Measurements from ENCODE around the gene ERCC6L. TPM values are rescaled to one million over a fixed set of nuclear protein-coding genes. Genes with fewer than 3 reads are reported as not detected.

The ERCC6L gene
- total RNA-seq, 1 experiment from 2014 or later: 14.6 TPM

- H3K27me3 ChIP-seq (ENCODE audit: low read length): no peaks in the 10 kb centered on the region
- H3K36me3 ChIP-seq (ENCODE audit: low read depth, low read length): peaks cover 44% of the 10 kb centered on the region
- H3K4me3 ChIP-seq (ENCODE audit: low read length): no peak overlapping the region
- no peak overlapping the region for H3K27ac ChIP-seq (ENCODE audit: low read length)
- no peak for TF ChIP-seq CTCF (conservative IDR thresholded peaks at IDR 0.05; ENCODE audit: low read depth, low read length)
- no peak for TF ChIP-seq EZH2phosphoT487 (IDR thresholded peaks at IDR 0.05; ENCODE audit: borderline replicate concordance, low read length)
- TF ChIP-seq EZH2 (IDR thresholded peaks at IDR 0.05; ENCODE audit: low read length, unreplicated experiment): no peak
- peaks cover 19% of the 10 kb centered on the region for H3K4me1 ChIP-seq (ENCODE audit: insufficient read depth, low read length)
- H3K79me2 ChIP-seq (ENCODE audit: low read length): peaks cover 52% of the 10 kb centered on the region
- no peaks in the 10 kb centered on the region for H3K9me2 ChIP-seq (replicated peaks; ENCODE audit: low read length)
- H3K4me2 ChIP-seq (ENCODE audit: low read length): no peak overlapping the region
- no peaks in the 10 kb centered on the region for H3K9me3 ChIP-seq (ENCODE audit: low read length)
- no TSS peak for BruUV-seq (replicated peaks)
- H2AFZ ChIP-seq (ENCODE audit: low read length): no peak overlapping the region
- ChIA-PET CTCF (no interaction called here), POLR2A (ENCODE audit: unreplicated experiment) (no interaction called here)
- H3K9ac ChIP-seq (ENCODE audit: low read length): no peak overlapping the region
- DNase-seq: no peak
- no peak for ATAC-seq
- intact Hi-C loops (cut with micrococcal nuclease): no loop called here
- H4K20me1 ChIP-seq (ENCODE audit: low read length): no peaks in the 10 kb centered on the region
- H3F3A ChIP-seq (ENCODE audit: low read length, unreplicated experiment): no peaks in the 10 kb centered on the region
Observed at GRCh38 chrX:72205706-72206105, 33.1 kb downstream of the ERCC6L start.

GRCh38 chrX:72203421-72203820 lies 35.4 kb downstream of the ERCC6L start:
- no peak for TF ChIP-seq EZH2phosphoT487 (IDR thresholded peaks at IDR 0.05; ENCODE audit: borderline replicate concordance, low read length)
- TF ChIP-seq EZH2 (IDR thresholded peaks at IDR 0.05; ENCODE audit: low read length, unreplicated experiment): no peak
- no peak for TF ChIP-seq CTCF (conservative IDR thresholded peaks at IDR 0.05; ENCODE audit: low read depth, low read length)
- no peaks in the 10 kb centered on the region for H3K27me3 ChIP-seq (ENCODE audit: low read length)
- H4K20me1 ChIP-seq (ENCODE audit: low read length): no peaks in the 10 kb centered on the region
- no peak overlapping the region for H3K4me3 ChIP-seq (ENCODE audit: low read length)
- no peaks in the 10 kb centered on the region for H3F3A ChIP-seq (ENCODE audit: low read length, unreplicated experiment)
- no peak overlapping the region for H3K4me2 ChIP-seq (ENCODE audit: low read length)
- ATAC-seq (no peak), DNase-seq (no peak)
- H3K9me3 ChIP-seq (ENCODE audit: low read length): no peaks in the 10 kb centered on the region
- H3K27ac ChIP-seq (ENCODE audit: low read length): no peak overlapping the region
- ChIA-PET CTCF (no interaction called here), POLR2A (ENCODE audit: unreplicated experiment) (interaction anchor here (0.6 kb wide), 1 partner anchor 40 kb away, joined by 4 read pairs; no protein-coding TSS in a partner anchor)
- no TSS peak for BruUV-seq (replicated peaks)
- peaks cover 19% of the 10 kb centered on the region for H3K4me1 ChIP-seq (ENCODE audit: insufficient read depth, low read length)
- intact Hi-C loops (cut with micrococcal nuclease): loop anchor here (5.0 kb wide), 1 partner anchor 34 kb away; the partner anchor contains the start of gene ERCC6L
- peaks cover 31% of the 10 kb centered on the region for H3K79me2 ChIP-seq (ENCODE audit: low read length)
- no peak overlapping the region for H2AFZ ChIP-seq (ENCODE audit: low read length)
- H3K9me2 ChIP-seq (replicated peaks; ENCODE audit: low read length): no peaks in the 10 kb centered on the region
- H3K36me3 ChIP-seq (ENCODE audit: low read depth, low read length): peaks cover 45% of the 10 kb centered on the region
- H3K9ac ChIP-seq (ENCODE audit: low read length): no peak overlapping the region

GRCh38 chrX:72202792-72203401 lies 35.9 kb downstream of the ERCC6L start:
- H3K4me3 ChIP-seq (ENCODE audit: low read length): no peak overlapping the region
- intact Hi-C loops (cut with micrococcal nuclease): loop anchor here (5.0 kb wide), 1 partner anchor 34 kb away; the partner anchor contains the start of gene ERCC6L
- no peaks in the 10 kb centered on the region for H3K27me3 ChIP-seq (ENCODE audit: low read length)
- H3K4me2 ChIP-seq (ENCODE audit: low read length): no peak overlapping the region
- H3K9me3 ChIP-seq (ENCODE audit: low read length): no peaks in the 10 kb centered on the region
- BruUV-seq (replicated peaks): no TSS peak
- H4K20me1 ChIP-seq (ENCODE audit: low read length): no peaks in the 10 kb centered on the region
- peaks cover 19% of the 10 kb centered on the region for H3K4me1 ChIP-seq (ENCODE audit: insufficient read depth, low read length)
- no peak overlapping the region for H2AFZ ChIP-seq (ENCODE audit: low read length)
- H3K27ac ChIP-seq (ENCODE audit: low read length): peak overlapping the region; percentile 82; the same call in 1 of the 2 replicates
- H3K9me2 ChIP-seq (replicated peaks; ENCODE audit: low read length): no peaks in the 10 kb centered on the region
- no peak for TF ChIP-seq EZH2phosphoT487 (IDR thresholded peaks at IDR 0.05; ENCODE audit: borderline replicate concordance, low read length)
- no peak for TF ChIP-seq CTCF (conservative IDR thresholded peaks at IDR 0.05; ENCODE audit: low read depth, low read length)
- TF ChIP-seq EZH2 (IDR thresholded peaks at IDR 0.05; ENCODE audit: low read length, unreplicated experiment): no peak
- peaks cover 40% of the 10 kb centered on the region for H3K36me3 ChIP-seq (ENCODE audit: low read depth, low read length)
- no peak for DNase-seq
- CTCF ChIA-PET: no interaction called here
- POLR2A ChIA-PET (ENCODE audit: unreplicated experiment): interaction anchor here (0.6 kb wide), 1 partner anchor 41 kb away, joined by 4 read pairs; no protein-coding TSS in a partner anchor
- H3K9ac ChIP-seq (ENCODE audit: low read length): no peak overlapping the region
- H3F3A ChIP-seq (ENCODE audit: low read length, unreplicated experiment): no peaks in the 10 kb centered on the region
- peaks cover 26% of the 10 kb centered on the region for H3K79me2 ChIP-seq (ENCODE audit: low read length)
- no peak for ATAC-seq

All from PC-3 (cell line).